ENCODE measurements around the gene SMARCA5.

SMARCA5 gene

GRCh38 chr4:143513314-143514168 is at the start of gene SMARCA5:
Gene SMARCA5 (plus strand): TSS chr4:143513702. CDS start chr4:143513925, 223 bp downstream.
- no peaks in the 10 kb centered on the region for H3K9me3 Mint-ChIP-seq
- H3K27ac Mint-ChIP-seq = peak within 1 kb of the TSS; percentile 98
- H3K27me3 Mint-ChIP-seq = no peaks in the 10 kb centered on the region
- H3K4me3 Mint-ChIP-seq = peak within 1 kb of the TSS; percentile 95
- DNase-seq = peak; percentile 97
- peaks cover 31% of the 10 kb centered on the region for H3K4me1 Mint-ChIP-seq (ENCODE audit: low read depth)
- peaks cover 48% of the 10 kb centered on the region for H3K36me3 Mint-ChIP-seq (ENCODE audit: low read depth)

GRCh38 chr4:143473334-143474126 is 40.0 kb upstream of the SMARCA5 start:
- no peak overlapping the region for H3K4me3 Mint-ChIP-seq
- H3K27me3 Mint-ChIP-seq = peaks cover 19% of the 10 kb centered on the region
- no peaks in the 10 kb centered on the region for H3K36me3 Mint-ChIP-seq (ENCODE audit: low read depth)
- DNase-seq = no peak
- no peak overlapping the region for H3K27ac Mint-ChIP-seq
- H3K9me3 Mint-ChIP-seq = no peaks in the 10 kb centered on the region
- H3K4me1 Mint-ChIP-seq (ENCODE audit: low read depth) = no peaks in the 10 kb centered on the region

GRCh38 chr4:143477487-143477886 is 36.0 kb upstream of the SMARCA5 start:
- peaks cover 4% of the 10 kb centered on the region for H3K27me3 Mint-ChIP-seq
- no peak overlapping the region for H3K27ac Mint-ChIP-seq
- H3K36me3 Mint-ChIP-seq (ENCODE audit: low read depth) = no peaks in the 10 kb centered on the region
- H3K9me3 Mint-ChIP-seq = no peaks in the 10 kb centered on the region
- no peak for DNase-seq
- H3K4me3 Mint-ChIP-seq = no peak overlapping the region
- no peaks in the 10 kb centered on the region for H3K4me1 Mint-ChIP-seq (ENCODE audit: low read depth)

GRCh38 chr4:143481361-143481760 is 32.1 kb upstream of the SMARCA5 start:
- H3K4me3 Mint-ChIP-seq = no peak overlapping the region
- no peak overlapping the region for H3K27ac Mint-ChIP-seq
- no peaks in the 10 kb centered on the region for H3K4me1 Mint-ChIP-seq (ENCODE audit: low read depth)
- H3K9me3 Mint-ChIP-seq = no peaks in the 10 kb centered on the region
- DNase-seq = no peak
- H3K27me3 Mint-ChIP-seq = peaks cover 6% of the 10 kb centered on the region
- H3K36me3 Mint-ChIP-seq (ENCODE audit: low read depth) = no peaks in the 10 kb centered on the region

- Mint-ChIP-seq H3K27ac (no peak overlapping the region), H3K27me3 (peaks cover 6% of the 10 kb centered on the region), H3K36me3 (ENCODE audit: low read depth) (no peaks in the 10 kb centered on the region), H3K4me3 (no peak overlapping the region), H3K4me1 (ENCODE audit: low read depth) (no peaks in the 10 kb centered on the region), H3K9me3 (no peaks in the 10 kb centered on the region)
- DNase-seq = no peak
Observed at GRCh38 chr4:143482840-143483239, 30.7 kb upstream of the SMARCA5 start.

- no peak for DNase-seq
- H3K9me3 Mint-ChIP-seq = no peaks in the 10 kb centered on the region
- no peak overlapping the region for H3K27ac Mint-ChIP-seq
- H3K36me3 Mint-ChIP-seq (ENCODE audit: low read depth) = no peaks in the 10 kb centered on the region
- H3K4me3 Mint-ChIP-seq = no peak overlapping the region
- peaks cover 6% of the 10 kb centered on the region for H3K27me3 Mint-ChIP-seq
- H3K4me1 Mint-ChIP-seq (ENCODE audit: low read depth) = no peaks in the 10 kb centered on the region
Observed at GRCh38 chr4:143486314-143486713, 27.2 kb upstream of the SMARCA5 start.

GRCh38 chr4:143488687-143489086 is 24.8 kb upstream of the SMARCA5 start:
- Mint-ChIP-seq H3K9me3 (no peaks in the 10 kb centered on the region), H3K27ac (no peak overlapping the region), H3K4me3 (no peak overlapping the region), H3K36me3 (ENCODE audit: low read depth) (no peaks in the 10 kb centered on the region), H3K4me1 (ENCODE audit: low read depth) (no peaks in the 10 kb centered on the region), H3K27me3 (peaks cover 6% of the 10 kb centered on the region)
- no peak for DNase-seq

- Mint-ChIP-seq H3K4me3 (no peak overlapping the region), H3K27me3 (peaks cover 6% of the 10 kb centered on the region), H3K4me1 (ENCODE audit: low read depth) (no peaks in the 10 kb centered on the region), H3K36me3 (ENCODE audit: low read depth) (no peaks in the 10 kb centered on the region), H3K9me3 (no peaks in the 10 kb centered on the region), H3K27ac (no peak overlapping the region)
- no peak for DNase-seq
Observed at GRCh38 chr4:143489106-143489505, 24.4 kb upstream of the SMARCA5 start.

GRCh38 chr4:143498021-143498420 is 15.5 kb upstream of the SMARCA5 start:
- DNase-seq = no peak
- H3K9me3 Mint-ChIP-seq = no peaks in the 10 kb centered on the region
- no peaks in the 10 kb centered on the region for H3K36me3 Mint-ChIP-seq (ENCODE audit: low read depth)
- no peaks in the 10 kb centered on the region for H3K27me3 Mint-ChIP-seq
- H3K4me1 Mint-ChIP-seq (ENCODE audit: low read depth) = no peaks in the 10 kb centered on the region
- H3K27ac Mint-ChIP-seq = no peak overlapping the region
- H3K4me3 Mint-ChIP-seq = no peak overlapping the region

- Mint-ChIP-seq H3K27ac (no peak overlapping the region), H3K9me3 (no peaks in the 10 kb centered on the region), H3K4me1 (ENCODE audit: low read depth) (no peaks in the 10 kb centered on the region), H3K36me3 (ENCODE audit: low read depth) (no peaks in the 10 kb centered on the region), H3K4me3 (no peak overlapping the region), H3K27me3 (no peaks in the 10 kb centered on the region)
- DNase-seq = no peak
Observed at GRCh38 chr4:143502231-143502630, 11.3 kb upstream of the SMARCA5 start.

- H3K4me1 Mint-ChIP-seq (ENCODE audit: low read depth) = no peaks in the 10 kb centered on the region
- no peaks in the 10 kb centered on the region for H3K27me3 Mint-ChIP-seq
- no peaks in the 10 kb centered on the region for H3K36me3 Mint-ChIP-seq (ENCODE audit: low read depth)
- DNase-seq = no peak
- no peaks in the 10 kb centered on the region for H3K9me3 Mint-ChIP-seq
- H3K4me3 Mint-ChIP-seq = no peak overlapping the region
- no peak overlapping the region for H3K27ac Mint-ChIP-seq
Observed at GRCh38 chr4:143506031-143506430, 7.5 kb upstream of the SMARCA5 start.

GRCh38 chr4:143511906-143512305 is 1.6 kb upstream of the SMARCA5 start:
- no peak for DNase-seq
- Mint-ChIP-seq H3K9me3 (no peaks in the 10 kb centered on the region), H3K4me1 (ENCODE audit: low read depth) (peaks cover 16% of the 10 kb centered on the region), H3K36me3 (ENCODE audit: low read depth) (peaks cover 33% of the 10 kb centered on the region), H3K27ac (no peak overlapping the region), H3K4me3 (no peak overlapping the region), H3K27me3 (no peaks in the 10 kb centered on the region)

- H3K36me3 Mint-ChIP-seq (ENCODE audit: low read depth) = peaks cover 43% of the 10 kb centered on the region
- peaks cover 27% of the 10 kb centered on the region for H3K4me1 Mint-ChIP-seq (ENCODE audit: low read depth)
- no peaks in the 10 kb centered on the region for H3K27me3 Mint-ChIP-seq
- DNase-seq = no peak
- peak overlapping the region; percentile 98 for H3K27ac Mint-ChIP-seq
- peak overlapping the region; percentile 95 for H3K4me3 Mint-ChIP-seq
- no peaks in the 10 kb centered on the region for H3K9me3 Mint-ChIP-seq
Observed at GRCh38 chr4:143512978-143513313, 556 bp upstream of the SMARCA5 start.

GRCh38 chr4:143514169-143514495 is 630 bp downstream of the SMARCA5 start:
- Mint-ChIP-seq H3K9me3 (no peaks in the 10 kb centered on the region), H3K4me1 (ENCODE audit: low read depth) (peaks cover 37% of the 10 kb centered on the region), H3K36me3 (ENCODE audit: low read depth) (peaks cover 53% of the 10 kb centered on the region), H3K4me3 (peak overlapping the region; percentile 95), H3K27ac (peak overlapping the region; percentile 98), H3K27me3 (no peaks in the 10 kb centered on the region)
- DNase-seq = no peak

- peak; percentile 47 for DNase-seq
- no peaks in the 10 kb centered on the region for H3K27me3 Mint-ChIP-seq
- peaks cover 57% of the 10 kb centered on the region for H3K36me3 Mint-ChIP-seq (ENCODE audit: low read depth)
- H3K9me3 Mint-ChIP-seq = no peaks in the 10 kb centered on the region
- peak overlapping the region; percentile 95 for H3K4me3 Mint-ChIP-seq
- H3K27ac Mint-ChIP-seq = peak overlapping the region; percentile 98
- peaks cover 40% of the 10 kb centered on the region for H3K4me1 Mint-ChIP-seq (ENCODE audit: low read depth)
Observed at GRCh38 chr4:143514497-143514896, 995 bp downstream of the SMARCA5 start.

Data from activated T-cell treated with anti-CD3 and anti-CD28 coated beads, Interleukin-2, amount 50 U/mL, for 24 hours (primary cell).